ENCODE measurements around the gene MOB1B. TPM values are rescaled to one million over a fixed set of nuclear protein-coding genes. Genes with fewer than 3 reads are reported as not detected.

MOB1B gene
- total RNA-seq, 2 donors from 2014 or later: 17.7 to 26.0 TPM

- H3K36me3 ChIP-seq: no peaks in the 10 kb centered on the region
- DNase-seq (ENCODE audit: low spot score) (no peak), ATAC-seq (ENCODE audit: insufficient number of reproducible peaks, low FRiP score, low read depth) (no peak)
- no peak overlapping the region for H3K27ac ChIP-seq
- no peak overlapping the region for H3K4me3 ChIP-seq
- no peaks in the 10 kb centered on the region for H3K9me3 ChIP-seq
- no peak for TF ChIP-seq CTCF (IDR thresholded peaks at IDR 0.05)
- H3K27me3 ChIP-seq (replicated peaks; ENCODE audit: insufficient read depth): no peaks in the 10 kb centered on the region
- peaks cover 4 to 6% of the 10 kb centered on the region in 2 donors for H3K4me1 ChIP-seq (ENCODE audit: control insufficient read depth in 1 of 2, low read depth in 2 of 2)
Observed at GRCh38 chr4:70935038-70935695, 33.0 kb downstream of the MOB1B start.

- H3K4me1 ChIP-seq (ENCODE audit: control insufficient read depth in 1 of 2, low read depth in 2 of 2): peaks cover under 1 to 4% of the 10 kb centered on the region in 2 donors
- DNase-seq (ENCODE audit: low spot score) (no peak), ATAC-seq (ENCODE audit: insufficient number of reproducible peaks, low FRiP score, low read depth) (no peak)
- H3K4me3 ChIP-seq: no peak overlapping the region
- H3K9me3 ChIP-seq: no peaks in the 10 kb centered on the region
- TF ChIP-seq CTCF (IDR thresholded peaks at IDR 0.05): no peak
- no peaks in the 10 kb centered on the region for H3K27me3 ChIP-seq (replicated peaks; ENCODE audit: insufficient read depth)
- H3K36me3 ChIP-seq: no peaks in the 10 kb centered on the region
- H3K27ac ChIP-seq: no peak overlapping the region
Observed at GRCh38 chr4:70936200-70936787, 34.1 kb downstream of the MOB1B start.

- no peak for TF ChIP-seq CTCF (IDR thresholded peaks at IDR 0.05)
- no peaks in the 10 kb centered on the region for H3K36me3 ChIP-seq
- no peaks in the 10 kb centered on the region for H3K9me3 ChIP-seq
- no peak overlapping the region for H3K27ac ChIP-seq
- ATAC-seq (ENCODE audit: insufficient number of reproducible peaks, low FRiP score, low read depth) (no peak), DNase-seq (ENCODE audit: low spot score) (no peak)
- no peaks in the 10 kb centered on the region for H3K4me1 ChIP-seq (ENCODE audit: control insufficient read depth in 1 of 2, low read depth in 2 of 2)
- no peaks in the 10 kb centered on the region for H3K27me3 ChIP-seq (replicated peaks; ENCODE audit: insufficient read depth)
- H3K4me3 ChIP-seq: no peak overlapping the region
Observed at GRCh38 chr4:70938086-70938485, 35.9 kb downstream of the MOB1B start.

GRCh38 chr4:70940134-70940533 lies 38.0 kb downstream of the MOB1B start:
- Histone ChIP-seq H3K4me1 (ENCODE audit: control insufficient read depth in 1 of 2, low read depth in 2 of 2) (no peaks in the 10 kb centered on the region), H3K9me3 (no peaks in the 10 kb centered on the region), H3K27me3 (replicated peaks; ENCODE audit: insufficient read depth) (no peaks in the 10 kb centered on the region), H3K4me3 (no peak overlapping the region), H3K27ac (no peak overlapping the region), H3K36me3 (no peaks in the 10 kb centered on the region)
- DNase-seq (ENCODE audit: low spot score) (no peak), ATAC-seq (ENCODE audit: insufficient number of reproducible peaks, low FRiP score, low read depth) (no peak)
- TF ChIP-seq CTCF (IDR thresholded peaks at IDR 0.05): no peak

- Histone ChIP-seq H3K4me3 (no peak overlapping the region), H3K27me3 (replicated peaks; ENCODE audit: insufficient read depth) (no peaks in the 10 kb centered on the region), H3K4me1 (ENCODE audit: control insufficient read depth in 1 of 2, low read depth in 2 of 2) (peaks cover 0 to 6% of the 10 kb centered on the region in 2 donors), H3K27ac (no peak overlapping the region), H3K36me3 (no peaks in the 10 kb centered on the region), H3K9me3 (no peaks in the 10 kb centered on the region)
- no peak for TF ChIP-seq CTCF (IDR thresholded peaks at IDR 0.05)
- DNase-seq (ENCODE audit: low spot score): no peak
- no peak for ATAC-seq (ENCODE audit: insufficient number of reproducible peaks, low FRiP score, low read depth)
Observed at GRCh38 chr4:70943114-70943513, 40.9 kb downstream of the MOB1B start.

Measured in thoracic aorta (tissue), 2 donors.